ENCODE results near the gene PROC.

Gene PROC

GRCh38 chr2:127378720-127379119 lies 39.5 kb upstream of the PROC start:
- H3K4me3 ChIP-seq (ENCODE audit: low read depth, low read length), result no peak overlapping the region
- no peak for DNase-seq (ENCODE audit: low read depth)
- TF ChIP-seq CTCF (IDR thresholded peaks at IDR 0.05; ENCODE audit: low read depth, low read length, missing control alignments), result no peak

- TF ChIP-seq CTCF (IDR thresholded peaks at IDR 0.05; ENCODE audit: low read depth, low read length, missing control alignments), result no peak
- DNase-seq (ENCODE audit: low read depth), result no peak
- H3K4me3 ChIP-seq (ENCODE audit: low read depth, low read length), result no peak overlapping the region
Measured at GRCh38 chr2:127379712-127380355, 38.4 kb upstream of the PROC start.

GRCh38 chr2:127381762-127382161 lies 36.5 kb upstream of the PROC start:
- TF ChIP-seq CTCF (IDR thresholded peaks at IDR 0.05; ENCODE audit: low read depth, low read length, missing control alignments), result no peak
- DNase-seq (ENCODE audit: low read depth), result no peak
- no peak overlapping the region for H3K4me3 ChIP-seq (ENCODE audit: low read depth, low read length)

- TF ChIP-seq CTCF (IDR thresholded peaks at IDR 0.05; ENCODE audit: low read depth, low read length, missing control alignments), result no peak
- DNase-seq (ENCODE audit: low read depth), result no peak
Measured at GRCh38 chr2:127382831-127383230, 35.4 kb upstream of the PROC start.

GRCh38 chr2:127384529-127384928 lies 33.7 kb upstream of the PROC start:
- no peak overlapping the region for H3K4me3 ChIP-seq (ENCODE audit: low read depth, low read length)
- TF ChIP-seq CTCF (IDR thresholded peaks at IDR 0.05; ENCODE audit: low read depth, low read length, missing control alignments), result no peak
- no peak for DNase-seq (ENCODE audit: low read depth)

More at GRCh38 chr2:127382831-127383230, 35.4 kb upstream of the PROC start:
- no peak overlapping the region for H3K4me3 ChIP-seq (ENCODE audit: low read depth, low read length)

- peak overlapping the region; percentile 97; the same call in 1 of the 2 replicates for H3K4me3 ChIP-seq (ENCODE audit: low read depth, low read length)
- no peak for DNase-seq (ENCODE audit: low read depth)
- no peak for TF ChIP-seq CTCF (IDR thresholded peaks at IDR 0.05; ENCODE audit: low read depth, low read length, missing control alignments)
Measured at GRCh38 chr2:127386246-127386645, 32.0 kb upstream of the PROC start.
